Measurements from ENCODE around the gene STAG1. TPM values are rescaled to one million over a fixed set of nuclear protein-coding genes. Genes with fewer than 3 reads are reported as not detected.

The STAG1 gene
- total and polyA plus RNA-seq, 9 of the 15 experiments (the other 6 are each of a cell fraction or from before 2014, with no cell fraction given) = 2.7 to 17.7 (median 8.8) TPM

DNA sequence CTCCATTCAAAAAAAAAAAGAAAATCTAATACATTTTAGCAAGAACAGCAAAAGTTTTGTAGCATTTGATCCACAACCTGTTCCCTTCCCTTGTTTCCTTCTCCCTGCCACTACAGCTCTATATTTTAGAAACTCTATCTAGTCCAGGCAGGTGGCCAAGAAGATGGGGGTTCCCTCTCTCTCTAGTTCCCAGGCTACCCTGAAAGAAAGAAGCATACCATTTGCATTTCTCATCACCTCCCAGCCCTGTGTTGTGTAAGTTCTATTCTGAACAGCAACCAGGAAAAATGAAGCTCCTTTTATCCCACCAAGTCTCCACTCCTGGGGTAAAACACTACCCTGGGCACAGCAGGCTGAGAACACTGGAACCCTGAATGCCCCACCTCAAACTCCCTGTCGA is 402.0 kb downstream of the STAG1 start:
- ATAC-seq (no peak), DNase-seq (ENCODE audit: extremely low read depth in 1 of 4, low spot score in 3 of 4) (no peak), FAIRE-seq (no peak)
- Histone ChIP-seq H3K9me1 (ENCODE audit: control insufficient read depth, insufficient read depth, low read length) (no peaks in the 10 kb centered on the region), H3K9ac (ENCODE audit: insufficient read depth in 1 of 2, low read depth in 2 of 2, low read length in 2 of 2) (no peak overlapping the region), H3K4me2 (ENCODE audit: insufficient read depth, low read length) (no peak overlapping the region), H2AFZ (ENCODE audit: low read depth, low read length) (no peak overlapping the region), H3K9me3 (replicated peaks; ENCODE audit: control insufficient read depth, insufficient read depth, low read depth, low read length) (no peaks in the 10 kb centered on the region), H3K4me3 (no peak overlapping the region), H3K36me3 (ENCODE audit: control insufficient read depth, insufficient read depth, low read length) (no peaks in the 10 kb centered on the region), H3K79me2 (ENCODE audit: control insufficient read depth, insufficient read depth, low read length) (no peaks in the 10 kb centered on the region), H3K27ac (ENCODE audit: extremely low read depth, low read depth, low read length) (no peak overlapping the region), H3K4me1 (replicated peaks in 1 of 2; ENCODE audit: control insufficient read depth in 2 of 2, insufficient read depth in 2 of 2, low read length in 2 of 2) (no peaks in the 10 kb centered on the region), H4K20me1 (replicated peaks; ENCODE audit: control insufficient read depth, insufficient read depth, low read length) (no peaks in the 10 kb centered on the region), H3K27me3 (ENCODE audit: control insufficient read depth in 2 of 2, insufficient read depth in 2 of 2, low read length in 2 of 2) (no peaks in the 10 kb centered on the region)
- BruUV-seq (replicated peaks) = no TSS peak
- intact Hi-C loops (cut with micrococcal nuclease) = no loop called here
- ChIA-PET POLR2A (interaction anchor here (0.6 to 0.8 kb wide), 2 partner anchors 33 to 150 kb away, joined by 3 read pairs; no protein-coding TSS in a partner anchor), CTCF (ENCODE audit: low intra/inter-chr PET ratio) (no interaction called here)
- whole genome bisulfite sequencing (ENCODE audit: insufficient coverage, low coverage, missing lambda C conversion rate) = 50% methylated on average over 1 of the region's 1 CpG
- in situ Hi-C loops (cut with MboI) = no loop called here
- TF ChIP-seq ZBTB7A (IDR thresholded peaks at IDR 0.05; ENCODE audit: borderline replicate concordance, control insufficient read depth, low read depth, low read length) (no peak), ZNF408 (CRISPR knock-in tag; IDR thresholded peaks at IDR 0.05; ENCODE audit: low read depth) (no peak), ZNF253 (CRISPR knock-in tag; conservative IDR thresholded peaks at IDR 0.05) (no peak), SNRNP70 (optimal IDR thresholded peaks at IDR 0.05; ENCODE audit: low read depth, low read length) (no peak), TRIM24 (IDR thresholded peaks at IDR 0.05) (no peak), ZNF764 (CRISPR knock-in tag; IDR thresholded peaks at IDR 0.05; ENCODE audit: low read depth) (no peak), ZNF589 (CRISPR knock-in tag; IDR thresholded peaks at IDR 0.05; ENCODE audit: low read depth) (no peak), ZNF699 (CRISPR knock-in tag; IDR thresholded peaks at IDR 0.05; ENCODE audit: insufficient replicate concordance) (no peak)

Data from K562 (cell line).